H9 (cell line): ENCODE data around the gene MYH15. TPM values are rescaled to one million over a fixed set of nuclear protein-coding genes. Genes with fewer than 3 reads are reported as not detected.

Experiments
- DNase-seq: peaks from one replicate; pipeline ENCODE4 v3.0.0-alpha.2; 2017
- H2AFZ ChIP-seq: one replicate; pipeline ENCODE4 v1.6.1; 2013; ENCODE audit warnings: mild to moderate bottlenecking, low read length, control low read depth, moderate library complexity
- H2AK5ac ChIP-seq: 2 replicates; pipeline ENCODE4 v1.6.1; 2013; ENCODE audit warnings: low read length, control low read depth, mixed read lengths; ENCODE audit not compliant: insufficient read length
- H2BK120ac ChIP-seq: one replicate; pipeline ENCODE4 v1.6.1; 2013; ENCODE audit warnings: low read depth, mild to moderate bottlenecking, low read length, control low read depth, inconsistent platforms; ENCODE audit not compliant: poor library complexity, severe bottlenecking
- H2BK12ac ChIP-seq: 2 replicates; pipeline ENCODE4 v1.6.1; 2013; ENCODE audit warnings: low read length, control low read depth, mixed read lengths, low read depth; ENCODE audit not compliant: insufficient read length
- H2BK15ac ChIP-seq: 2 replicates; pipeline ENCODE4 v1.6.1; 2013; ENCODE audit warnings: low read depth, low read length, control low read depth
- H2BK20ac ChIP-seq: one replicate; pipeline ENCODE4 v1.6.1; 2013; ENCODE audit warnings: low read depth, mild to moderate bottlenecking, low read length, control low read depth, inconsistent platforms; ENCODE audit not compliant: poor library complexity, severe bottlenecking
- H2BK5ac ChIP-seq: 2 replicates; pipeline ENCODE4 v1.6.1; 2013; ENCODE audit warnings: low read length, control low read depth, mixed read lengths; ENCODE audit not compliant: insufficient read length
- H3K14ac ChIP-seq: 2 replicates; pipeline ENCODE4 v1.6.1; 2013; ENCODE audit warnings: low read length, control low read depth; ENCODE audit not compliant: insufficient read depth
- H3K18ac ChIP-seq: 2 replicates; pipeline ENCODE4 v1.6.1; 2013; ENCODE audit warnings: low read depth, mild to moderate bottlenecking, mixed read lengths, low read length, control low read depth; ENCODE audit not compliant: insufficient read length
- H3K23ac ChIP-seq: 2 replicates; pipeline ENCODE4 v1.6.1; 2013; ENCODE audit warnings: low read length, control low read depth, mixed read lengths, low read depth; ENCODE audit not compliant: insufficient read length
- H3K23me2 ChIP-seq: 2 replicates; pipeline ENCODE4 v1.6.1; 2013; ENCODE audit warnings: low read depth, mild to moderate bottlenecking, mixed read lengths, low read length, control low read depth; ENCODE audit not compliant: insufficient read length, poor library complexity, severe bottlenecking
- H3K27ac ChIP-seq: 2 replicates; pipeline ENCODE4 v1.5.1; 2013; ENCODE audit warnings: low read length, control low read depth, mixed read lengths, low read depth; ENCODE audit not compliant: insufficient read length
- H3K27me3 ChIP-seq: 2 replicates; pipeline ENCODE4 v1.6.1; 2013; ENCODE audit warnings: low read length, control low read depth, inconsistent platforms; ENCODE audit not compliant: insufficient read depth
- H3K4ac ChIP-seq: 2 replicates; pipeline ENCODE4 v1.6.1; 2013; ENCODE audit warnings: low read depth, mild to moderate bottlenecking, control low read depth, inconsistent platforms, low read length, moderate library complexity
- H3K4me1 ChIP-seq: 2 replicates; pipeline ENCODE4 v1.6.1; 2013; ENCODE audit warnings: low read length, control low read depth, inconsistent platforms; ENCODE audit not compliant: insufficient read depth
- H3K4me2 ChIP-seq: 2 replicates; pipeline ENCODE4 v1.6.1; 2013; ENCODE audit warnings: low read length, control low read depth, mixed read lengths; ENCODE audit not compliant: insufficient read length, insufficient read depth
- H3K56ac ChIP-seq: 2 replicates; pipeline ENCODE4 v1.6.1; 2013; ENCODE audit warnings: low read depth, mild to moderate bottlenecking, mixed read lengths, low read length, control low read depth; ENCODE audit not compliant: insufficient read length
- H3K79me1 ChIP-seq: 2 replicates; pipeline ENCODE4 v1.6.1; 2013; ENCODE audit warnings: low read depth, mild to moderate bottlenecking, moderate library complexity, low read length, control low read depth, inconsistent platforms; ENCODE audit not compliant: insufficient read depth, poor library complexity, severe bottlenecking
- H3K79me2 ChIP-seq: 2 replicates; pipeline ENCODE4 v1.6.1; 2013; ENCODE audit warnings: low read length, control low read depth, inconsistent platforms; ENCODE audit not compliant: insufficient read depth
- H3K9ac ChIP-seq: 2 replicates; pipeline ENCODE4 v1.6.1; 2013; ENCODE audit warnings: low read length, control low read depth, mixed read lengths; ENCODE audit not compliant: insufficient read length; ENCODE audit errors: extremely low read depth
- H3K9me3 ChIP-seq: one replicate; pipeline ENCODE4 v1.6.1; 2013; ENCODE audit warnings: low read depth, low read length, inconsistent platforms; ENCODE audit not compliant: control insufficient read depth
- H3T11ph ChIP-seq: one replicate; pipeline ENCODE4 v1.6.1; 2013; ENCODE audit warnings: mild to moderate bottlenecking, low read length, control low read depth, inconsistent platforms
- H4K20me1 ChIP-seq: one replicate; pipeline ENCODE4 v1.6.1; 2013; ENCODE audit not compliant: control insufficient read depth, insufficient read length, insufficient read depth
- H4K5ac ChIP-seq: 2 replicates; pipeline ENCODE4 v1.6.1; 2013; ENCODE audit warnings: low read depth, mild to moderate bottlenecking, mixed read lengths, low read length, control low read depth; ENCODE audit not compliant: insufficient read length
- H4K8ac ChIP-seq: replicated peaks from 2 replicates; pipeline ENCODE4 v1.6.1; 2013; ENCODE audit warnings: low read length, control low read depth, mixed read lengths, low read depth; ENCODE audit not compliant: insufficient read length
- H4K91ac ChIP-seq: 2 replicates; pipeline ENCODE4 v1.6.1; 2013; ENCODE audit warnings: low read depth, mild to moderate bottlenecking, moderate library complexity, mixed read lengths, low read length, control low read depth; ENCODE audit not compliant: insufficient read length
- H3K27ac Mint-ChIP-seq, 3 experiments: 2 replicates in 2 of 3; 3 replicates in 1 of 3; pipeline ENCODE4 v1.8.0; 2020 to 2021; ENCODE audit warnings: mixed read lengths in 3 of 3, mild to moderate bottlenecking in 1 of 3, moderate library complexity in 1 of 3
- H3K27me3 Mint-ChIP-seq: 2 replicates; pipeline ENCODE4 v1.8.0; 2021; ENCODE audit warnings: low read depth, mild to moderate bottlenecking, moderate library complexity, mixed read lengths
- H3K36me3 Mint-ChIP-seq, 3 experiments: 2 replicates in 2 of 3; 3 replicates in 1 of 3; pipeline ENCODE4 v1.8.0; 2020 to 2021; ENCODE audit warnings: low read depth in 3 of 3, mixed read lengths in 3 of 3; ENCODE audit not compliant: insufficient read depth in 1 of 3
- H3K4me1 Mint-ChIP-seq, 2 experiments: 2 replicates each; pipeline ENCODE4 v1.8.0; 2020; ENCODE audit warnings: mixed read lengths in 2 of 2
- H3K4me3 Mint-ChIP-seq, 2 experiments: 2 replicates in 1 of 2; 3 replicates in 1 of 2; pipeline ENCODE4 v1.8.0; 2020 to 2021; ENCODE audit warnings: mild to moderate bottlenecking in 2 of 2, mixed read lengths in 2 of 2, moderate library complexity in 1 of 2
- H3K9me3 Mint-ChIP-seq, 2 experiments: 2 replicates in 1 of 2; 3 replicates in 1 of 2; pipeline ENCODE4 v1.8.0; 2020; ENCODE audit warnings: mild to moderate bottlenecking in 2 of 2, mixed read lengths in 2 of 2, moderate library complexity in 1 of 2
- CTCF ChIP-seq: fragments of 200-600 bp; sonication (generic); conservative IDR thresholded peaks from 3 replicates; pipeline ENCODE4 v1.8.0; 2021; ENCODE audit warnings: antibody characterized with exemption, mild to moderate bottlenecking
- WGBS: extraction: QIAGEN DNeasy Blood & Tissue Kit; methylation state at CpG from one replicate; pipeline ENCODE4 v1.1.7; 2013; ENCODE audit warnings: missing lambda C conversion rate, low lambda C conversion rate, mixed read lengths; ENCODE audit not compliant: insufficient read length; ENCODE audit errors: extremely low coverage; 5-methylcytosine and 5-hydroxymethylcytosine counted together
- total RNA-seq: library from RNA; stranded (reverse); gene quantifications from 2 replicates; pipeline ENCODE4 v1.2.1, GENCODE V29; 2021

The MYH15 gene
- total RNA-seq, 1 experiment from 2014 or later = 0.13 TPM

GRCh38 chr3:108342837-108343486 lies 167.4 kb downstream of the MYH15 start:
- Mint-ChIP-seq H3K4me1 (peaks cover 3 to 5% of the 10 kb centered on the region in 2 experiments), H3K27me3 (no peaks in the 10 kb centered on the region), H3K9me3 (no peaks in the 10 kb centered on the region), H3K27ac (no peak overlapping the region), H3K36me3 (no peaks in the 10 kb centered on the region; a peak in 1 of 7 replicates), H3K4me3 (no peak overlapping the region)
- Histone ChIP-seq H2BK15ac (no peak overlapping the region), H3K27me3 (no peaks in the 10 kb centered on the region), H3K56ac (no peak overlapping the region), H3T11ph (no peak overlapping the region), H2BK12ac (no peak overlapping the region), H2BK120ac (no peak overlapping the region), H2AK5ac (no peak overlapping the region), H3K23me2 (no peaks in the 10 kb centered on the region), H4K91ac (no peak overlapping the region), H3K4ac (no peak overlapping the region), H3K9me3 (no peaks in the 10 kb centered on the region), H3K14ac (no peak overlapping the region), H2BK5ac (no peak overlapping the region), H3K4me1 (no peaks in the 10 kb centered on the region), H3K79me2 (no peaks in the 10 kb centered on the region), H4K5ac (no peak overlapping the region), H3K79me1 (no peaks in the 10 kb centered on the region), H2AFZ (no peak overlapping the region), H3K9ac (no peak overlapping the region), H3K18ac (no peak overlapping the region), H3K27ac (no peak overlapping the region), H2BK20ac (no peak overlapping the region), H3K23ac (no peak overlapping the region), H4K8ac (no peak overlapping the region), H4K20me1 (no peaks in the 10 kb centered on the region), H3K4me2 (no peak overlapping the region)
- DNase-seq = no peak
- no peak for TF ChIP-seq CTCF
- no CpG with 5 or more reads among the region's 4 CpGs for WGBS
